Fibroblast of skin of right quadriceps (primary cell): ENCODE data around the gene KCTD6.
A peak's percentile ranks its signal among the peaks of the same experiment; 100 is the strongest.
"Not testable (repeated sequence)": the region's sequence is repeated elsewhere in the genome, so short reads cannot be mapped to it uniquely, and the experiment has no call there.

Source experiments
- DNase-seq: peaks from one replicate; pipeline ENCODE4 v3.0.0-alpha.2; 2013

Gene KCTD6

GRCh38 chr3:58527440-58527839 lies 35.5 kb downstream of the KCTD6 start:
- not testable (repeated sequence) for DNase-seq

GRCh38 chr3:58528629-58529028 lies 36.7 kb downstream of the KCTD6 start:
- DNase-seq: peak; percentile 34

GRCh38 chr3:58529516-58530353 lies 37.8 kb downstream of the KCTD6 start:
- no peak for DNase-seq

GRCh38 chr3:58530354-58530865 lies 38.5 kb downstream of the KCTD6 start:
- DNase-seq: no peak

- no peak for DNase-seq
Observed at GRCh38 chr3:58531555-58531954, 39.7 kb downstream of the KCTD6 start.

- no peak for DNase-seq
Observed at GRCh38 chr3:58531956-58532355, 40.1 kb downstream of the KCTD6 start.

GRCh38 chr3:58532794-58533220 lies 40.9 kb downstream of the KCTD6 start:
- peak; percentile 71 for DNase-seq

GRCh38 chr3:58534592-58535494 lies 42.9 kb downstream of the KCTD6 start:
- DNase-seq: no peak

GRCh38 chr3:58535531-58536500 lies 43.9 kb downstream of the KCTD6 start:
- no peak for DNase-seq

GRCh38 chr3:58536501-58537411 lies 44.9 kb downstream of the KCTD6 start, which contains the start of gene ACOX2:
ACOX2 (minus strand) TSS chr3:58537190; CDS start chr3:58535106, 2,084 bp downstream.
- DNase-seq: no peak

GRCh38 chr3:58537412-58538301 lies 45.8 kb downstream of the KCTD6 start:
- no peak for DNase-seq

GRCh38 chr3:58539626-58540025 lies 47.7 kb downstream of the KCTD6 start:
- no peak for DNase-seq

GRCh38 chr3:58540176-58540858 lies 48.4 kb downstream of the KCTD6 start:
- DNase-seq: no peak

GRCh38 chr3:58544541-58544940 lies 52.6 kb downstream of the KCTD6 start:
- DNase-seq: no peak

- DNase-seq: no peak
Observed at GRCh38 chr3:58551636-58552180, 59.8 kb downstream of the KCTD6 start.
